ENCODE measurements around the gene OAF. TPM values are rescaled to one million over a fixed set of nuclear protein-coding genes. Genes with fewer than 3 reads are reported as not detected.

OAF gene
- total RNA-seq, 1 experiment from 2014 or later = 32.3 TPM

DNA sequence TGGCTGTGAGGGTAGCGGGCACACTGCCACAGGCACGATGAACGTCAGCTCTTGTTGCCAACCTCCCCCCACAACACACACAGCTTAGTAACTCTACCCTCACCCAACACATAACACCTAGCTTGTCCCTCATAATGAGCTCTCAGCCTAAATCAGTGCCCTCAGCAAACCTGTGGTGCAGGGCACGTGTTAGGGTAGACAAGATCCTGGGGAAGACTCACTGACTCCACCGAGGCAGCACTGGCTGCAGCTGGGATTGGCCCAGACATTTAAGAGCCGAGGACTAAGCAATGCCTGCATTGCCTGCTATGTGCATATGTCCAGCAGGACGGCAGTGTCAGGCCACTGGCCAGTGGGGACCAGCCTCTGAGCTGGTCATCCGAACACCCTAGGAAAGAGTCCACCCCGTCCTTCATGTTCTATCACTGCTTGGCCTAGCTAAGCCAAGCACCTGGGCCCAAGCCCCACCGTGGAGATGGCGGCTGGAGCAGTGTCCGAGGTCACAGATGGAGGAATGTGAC lies 40.0 kb upstream of the OAF start:
- no peak overlapping the region for H2AFZ ChIP-seq (ENCODE audit: low read depth, low read length, poor library complexity, severe bottlenecking)
- TF ChIP-seq EZH2phosphoT487 (IDR thresholded peaks at IDR 0.05; ENCODE audit: borderline replicate concordance) (no peak), SIN3A (IDR thresholded peaks at IDR 0.05; ENCODE audit: low read depth) (no peak), YY1 (IDR thresholded peaks at IDR 0.05; ENCODE audit: extremely low read depth, insufficient replicate concordance, low read depth, low read length) (no peak), RAD21 (IDR thresholded peaks at IDR 0.05; ENCODE audit: low read depth) (no peak), CEBPB (IDR thresholded peaks at IDR 0.05; ENCODE audit: low read depth) (no peak), JUND (IDR thresholded peaks at IDR 0.05) (no peak), ZNF274 (IDR thresholded peaks at IDR 0.05; ENCODE audit: low read depth, low read length) (no peak), SP1 (IDR thresholded peaks at IDR 0.05; ENCODE audit: low read depth) (no peak), FOSL1 (IDR thresholded peaks at IDR 0.05; ENCODE audit: low read depth) (no peak), ZFX (IDR thresholded peaks at IDR 0.05) (no peak), ELF1 (IDR thresholded peaks at IDR 0.05; ENCODE audit: borderline replicate concordance, low read depth) (no peak)
- TF ChIP-seq, protein P1, sequence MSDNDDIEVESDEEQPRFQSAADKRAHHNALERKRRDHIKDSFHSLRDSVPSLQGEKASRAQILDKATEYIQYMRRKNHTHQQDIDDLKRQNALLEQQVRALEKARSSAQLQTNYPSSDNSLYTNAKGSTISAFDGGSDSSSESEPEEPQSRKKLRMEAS (IDR thresholded peaks at IDR 0.05) = no peak
- TF ChIP-seq, protein P2, sequence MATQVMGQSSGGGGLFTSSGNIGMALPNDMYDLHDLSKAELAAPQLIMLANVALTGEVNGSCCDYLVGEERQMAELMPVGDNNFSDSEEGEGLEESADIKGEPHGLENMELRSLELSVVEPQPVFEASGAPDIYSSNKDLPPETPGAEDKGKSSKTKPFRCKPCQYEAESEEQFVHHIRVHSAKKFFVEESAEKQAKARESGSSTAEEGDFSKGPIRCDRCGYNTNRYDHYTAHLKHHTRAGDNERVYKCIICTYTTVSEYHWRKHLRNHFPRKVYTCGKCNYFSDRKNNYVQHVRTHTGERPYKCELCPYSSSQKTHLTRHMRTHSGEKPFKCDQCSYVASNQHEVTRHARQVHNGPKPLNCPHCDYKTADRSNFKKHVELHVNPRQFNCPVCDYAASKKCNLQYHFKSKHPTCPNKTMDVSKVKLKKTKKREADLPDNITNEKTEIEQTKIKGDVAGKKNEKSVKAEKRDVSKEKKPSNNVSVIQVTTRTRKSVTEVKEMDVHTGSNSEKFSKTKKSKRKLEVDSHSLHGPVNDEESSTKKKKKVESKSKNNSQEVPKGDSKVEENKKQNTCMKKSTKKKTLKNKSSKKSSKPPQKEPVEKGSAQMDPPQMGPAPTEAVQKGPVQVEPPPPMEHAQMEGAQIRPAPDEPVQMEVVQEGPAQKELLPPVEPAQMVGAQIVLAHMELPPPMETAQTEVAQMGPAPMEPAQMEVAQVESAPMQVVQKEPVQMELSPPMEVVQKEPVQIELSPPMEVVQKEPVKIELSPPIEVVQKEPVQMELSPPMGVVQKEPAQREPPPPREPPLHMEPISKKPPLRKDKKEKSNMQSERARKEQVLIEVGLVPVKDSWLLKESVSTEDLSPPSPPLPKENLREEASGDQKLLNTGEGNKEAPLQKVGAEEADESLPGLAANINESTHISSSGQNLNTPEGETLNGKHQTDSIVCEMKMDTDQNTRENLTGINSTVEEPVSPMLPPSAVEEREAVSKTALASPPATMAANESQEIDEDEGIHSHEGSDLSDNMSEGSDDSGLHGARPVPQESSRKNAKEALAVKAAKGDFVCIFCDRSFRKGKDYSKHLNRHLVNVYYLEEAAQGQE (IDR thresholded peaks at IDR 0.05; ENCODE audit: low read depth) = no peak
- TF ChIP-seq, protein P3, sequence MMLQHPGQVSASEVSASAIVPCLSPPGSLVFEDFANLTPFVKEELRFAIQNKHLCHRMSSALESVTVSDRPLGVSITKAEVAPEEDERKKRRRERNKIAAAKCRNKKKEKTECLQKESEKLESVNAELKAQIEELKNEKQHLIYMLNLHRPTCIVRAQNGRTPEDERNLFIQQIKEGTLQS (IDR thresholded peaks at IDR 0.05) = no peak
- TF ChIP-seq, protein P4, sequence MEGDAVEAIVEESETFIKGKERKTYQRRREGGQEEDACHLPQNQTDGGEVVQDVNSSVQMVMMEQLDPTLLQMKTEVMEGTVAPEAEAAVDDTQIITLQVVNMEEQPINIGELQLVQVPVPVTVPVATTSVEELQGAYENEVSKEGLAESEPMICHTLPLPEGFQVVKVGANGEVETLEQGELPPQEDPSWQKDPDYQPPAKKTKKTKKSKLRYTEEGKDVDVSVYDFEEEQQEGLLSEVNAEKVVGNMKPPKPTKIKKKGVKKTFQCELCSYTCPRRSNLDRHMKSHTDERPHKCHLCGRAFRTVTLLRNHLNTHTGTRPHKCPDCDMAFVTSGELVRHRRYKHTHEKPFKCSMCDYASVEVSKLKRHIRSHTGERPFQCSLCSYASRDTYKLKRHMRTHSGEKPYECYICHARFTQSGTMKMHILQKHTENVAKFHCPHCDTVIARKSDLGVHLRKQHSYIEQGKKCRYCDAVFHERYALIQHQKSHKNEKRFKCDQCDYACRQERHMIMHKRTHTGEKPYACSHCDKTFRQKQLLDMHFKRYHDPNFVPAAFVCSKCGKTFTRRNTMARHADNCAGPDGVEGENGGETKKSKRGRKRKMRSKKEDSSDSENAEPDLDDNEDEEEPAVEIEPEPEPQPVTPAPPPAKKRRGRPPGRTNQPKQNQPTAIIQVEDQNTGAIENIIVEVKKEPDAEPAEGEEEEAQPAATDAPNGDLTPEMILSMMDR (IDR thresholded peaks at IDR 0.05 in 2 of 3, conservative IDR thresholded peaks at IDR 0.05 in 1 of 3; ENCODE audit: borderline replicate concordance in 1 of 3, insufficient read depth in 1 of 3, low read depth in 2 of 3, low read length in 2 of 3) = no peak
- POLR2A ChIA-PET = no interaction called here
- no peak overlapping the region for H3K4me3 ChIP-seq (replicated peaks in 1 of 2; ENCODE audit: low read depth in 1 of 2, low read length in 2 of 2)
- H3K36me3 ChIP-seq (ENCODE audit: control insufficient read depth in 1 of 2, insufficient read depth in 2 of 2, low read length in 2 of 2) = no peaks in the 10 kb centered on the region
- CTCF ChIA-PET = interaction anchor here (0.9 to 1.8 kb wide), 5 partner anchors 11 to 132 kb away, joined by 3 to 6 read pairs (median 3); no protein-coding TSS in a partner anchor
- H3K27ac ChIP-seq (ENCODE audit: low read depth, low read length) = no peak overlapping the region
- H3K79me2 ChIP-seq (ENCODE audit: insufficient read depth, low read length) = no peaks in the 10 kb centered on the region
- BruUV-seq (replicated peaks) = no TSS peak
- ATAC-seq (no peak), DNase-seq (ENCODE audit: low read depth, low spot score) (no peak)
- H4K20me1 ChIP-seq (ENCODE audit: insufficient read depth) = no peaks in the 10 kb centered on the region
- H3K27me3 ChIP-seq (ENCODE audit: insufficient read depth, low read length) = peaks cover 16% of the 10 kb centered on the region
- RAD21 ChIA-PET (ENCODE audit: low non-redundant PET in 1 of 2, low total read pairs in 2 of 2, uncharacterized antibody in 2 of 2, unreplicated experiment in 2 of 2) = no interaction called here
- no peaks in the 10 kb centered on the region for H3K9me2 ChIP-seq (ENCODE audit: insufficient read depth)
- no peak overlapping the region for H3K4me2 ChIP-seq (ENCODE audit: low read length)
- no peaks in the 10 kb centered on the region for H3K9me3 ChIP-seq (ENCODE audit: control insufficient read depth in 1 of 2, insufficient read depth in 1 of 2, low read depth in 1 of 2, low read length in 2 of 2)
- intact Hi-C loops (cut with micrococcal nuclease) = no loop called here
- H3K9ac ChIP-seq (ENCODE audit: low read length) = no peak overlapping the region
- H3K4me1 ChIP-seq (ENCODE audit: control insufficient read depth in 1 of 2, insufficient read depth in 2 of 2, low read length in 2 of 2) = peaks cover 2 to 14% of the 10 kb centered on the region in 2 experiments; a peak in 1 of 4 replicates

All from HCT116 (cell line).